SK-N-SH treated with all-trans-retinoic acid at 6 μM for 48 hours (cell line): Measurements from ENCODE around the gene GBF1.

ENCODE experiments used
- ARNTL ChIP-seq: fragments of 450-650 bp; formaldehyde crosslinking; IDR thresholded peaks from 2 replicates; pipeline ENCODE4 v1.5.0; 2020; ENCODE audit warnings: low read depth, mild to moderate bottlenecking, moderate library complexity, borderline replicate concordance
- ESRRG ChIP-seq: fragments of 250-450 bp; sonication (Bioruptor Pico); IDR thresholded peaks from 2 replicates; pipeline ENCODE4 v1.6.1; 2021; ENCODE audit warnings: mild to moderate bottlenecking
- ISL1 ChIP-seq: fragments of 250-450 bp; sonication (Bioruptor Pico); IDR thresholded peaks from 2 replicates; pipeline ENCODE4 v2.1.2; 2022; ENCODE audit warnings: mild to moderate bottlenecking, moderate library complexity
- OSR1 ChIP-seq: fragments of 250-450 bp; sonication (Bioruptor Pico); IDR thresholded peaks from 2 replicates; pipeline ENCODE4 v1.8.0; 2022; ENCODE audit warnings: moderate library complexity, mild to moderate bottlenecking, inconsistent platforms
- PPARA ChIP-seq: fragments of 250-450 bp; sonication (Bioruptor Pico); IDR thresholded peaks from 2 replicates; pipeline ENCODE4 v1.5.0; 2020; ENCODE audit warnings: mild to moderate bottlenecking, borderline replicate concordance
- RARB ChIP-seq: fragments of 250-450 bp; sonication (Bioruptor Pico); IDR thresholded peaks from 2 replicates; pipeline ENCODE4 v1.8.0; 2021; ENCODE audit warnings: mild to moderate bottlenecking, moderate library complexity
- ZC3H10 ChIP-seq: fragments of 250-450 bp; sonication (Bioruptor Pico); IDR thresholded peaks from 2 replicates; pipeline ENCODE4 v1.5.1; 2021; ENCODE audit warnings: mild to moderate bottlenecking, moderate library complexity
- ZFP3 ChIP-seq: fragments of 250-450 bp; sonication (Bioruptor Pico); IDR thresholded peaks from 2 replicates; pipeline ENCODE4 v1.5.0; 2020; ENCODE audit warnings: mild to moderate bottlenecking, moderate library complexity
- ZFP30 ChIP-seq: fragments of 450-650 bp; formaldehyde crosslinking; IDR thresholded peaks from 2 replicates; pipeline ENCODE4 v1.5.0; 2022; ENCODE audit warnings: mild to moderate bottlenecking, moderate library complexity
- ZNF565 ChIP-seq: fragments of 450-650 bp; formaldehyde crosslinking; conservative IDR thresholded peaks from 2 replicates; pipeline ENCODE4 v1.5.0; 2020; ENCODE audit warnings: low read depth, mild to moderate bottlenecking, moderate library complexity
- TF ChIP-seq, protein P1 (sequence below): fragments of 250-450 bp; sonication (Bioruptor Pico); IDR thresholded peaks from 2 replicates; pipeline ENCODE4 v1.5.1; 2020; ENCODE audit warnings: low read depth, mild to moderate bottlenecking, moderate library complexity
- TF ChIP-seq, protein P2 (sequence below): fragments of 250-450 bp; sonication (Bioruptor Pico); IDR thresholded peaks from 2 replicates; pipeline ENCODE4 v1.8.0; 2020; ENCODE audit warnings: mild to moderate bottlenecking, moderate library complexity, borderline replicate concordance

DNA sequence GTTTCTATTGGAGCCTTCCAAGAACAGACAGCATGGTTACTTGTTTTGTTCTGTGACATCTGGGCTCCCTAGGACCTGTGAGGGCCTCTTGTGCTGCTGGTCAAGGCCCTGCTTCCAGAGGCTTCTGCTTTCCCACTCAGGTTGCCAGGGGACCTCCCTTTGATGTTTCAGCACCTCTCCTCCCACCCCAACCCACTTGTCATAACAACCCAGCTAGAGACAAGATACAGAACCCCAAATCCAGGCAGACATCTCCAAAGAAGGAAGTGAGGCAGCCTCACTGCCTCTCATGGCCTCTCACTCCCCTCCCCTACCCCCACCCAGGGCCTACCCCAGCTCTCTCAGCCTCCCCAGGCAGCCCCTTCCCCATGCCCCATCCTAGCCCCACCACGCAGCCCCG, 161.5 kb downstream of the GBF1 start:
- TF ChIP-seq ZFP3: no peak
- no peak for TF ChIP-seq ISL1 (CRISPR knock-in tag)
- TF ChIP-seq ARNTL: no peak
- TF ChIP-seq, protein P1, sequence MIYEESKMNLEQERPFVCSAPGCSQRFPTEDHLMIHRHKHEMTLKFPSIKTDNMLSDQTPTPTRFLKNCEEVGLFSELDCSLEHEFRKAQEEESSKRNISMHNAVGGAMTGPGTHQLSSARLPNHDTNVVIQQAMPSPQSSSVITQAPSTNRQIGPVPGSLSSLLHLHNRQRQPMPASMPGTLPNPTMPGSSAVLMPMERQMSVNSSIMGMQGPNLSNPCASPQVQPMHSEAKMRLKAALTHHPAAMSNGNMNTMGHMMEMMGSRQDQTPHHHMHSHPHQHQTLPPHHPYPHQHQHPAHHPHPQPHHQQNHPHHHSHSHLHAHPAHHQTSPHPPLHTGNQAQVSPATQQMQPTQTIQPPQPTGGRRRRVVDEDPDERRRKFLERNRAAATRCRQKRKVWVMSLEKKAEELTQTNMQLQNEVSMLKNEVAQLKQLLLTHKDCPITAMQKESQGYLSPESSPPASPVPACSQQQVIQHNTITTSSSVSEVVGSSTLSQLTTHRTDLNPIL (CRISPR knock-in tag): no peak
- no peak for TF ChIP-seq ZC3H10 (CRISPR knock-in tag)
- no peak for TF ChIP-seq ESRRG
- TF ChIP-seq, protein P2, sequence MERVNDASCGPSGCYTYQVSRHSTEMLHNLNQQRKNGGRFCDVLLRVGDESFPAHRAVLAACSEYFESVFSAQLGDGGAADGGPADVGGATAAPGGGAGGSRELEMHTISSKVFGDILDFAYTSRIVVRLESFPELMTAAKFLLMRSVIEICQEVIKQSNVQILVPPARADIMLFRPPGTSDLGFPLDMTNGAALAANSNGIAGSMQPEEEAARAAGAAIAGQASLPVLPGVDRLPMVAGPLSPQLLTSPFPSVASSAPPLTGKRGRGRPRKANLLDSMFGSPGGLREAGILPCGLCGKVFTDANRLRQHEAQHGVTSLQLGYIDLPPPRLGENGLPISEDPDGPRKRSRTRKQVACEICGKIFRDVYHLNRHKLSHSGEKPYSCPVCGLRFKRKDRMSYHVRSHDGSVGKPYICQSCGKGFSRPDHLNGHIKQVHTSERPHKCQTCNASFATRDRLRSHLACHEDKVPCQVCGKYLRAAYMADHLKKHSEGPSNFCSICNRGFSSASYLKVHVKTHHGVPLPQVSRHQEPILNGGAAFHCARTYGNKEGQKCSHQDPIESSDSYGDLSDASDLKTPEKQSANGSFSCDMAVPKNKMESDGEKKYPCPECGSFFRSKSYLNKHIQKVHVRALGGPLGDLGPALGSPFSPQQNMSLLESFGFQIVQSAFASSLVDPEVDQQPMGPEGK: no peak
- no peak for TF ChIP-seq ZFP30 (CRISPR knock-in tag)
- no peak for TF ChIP-seq ZNF565 (CRISPR knock-in tag)
- no peak for TF ChIP-seq RARB (CRISPR knock-in tag)
- TF ChIP-seq OSR1: no peak
- TF ChIP-seq PPARA (CRISPR knock-in tag): no peak
